Nephron progenitor cell (in vitro differentiated cells): ENCODE measurements around the gene SDF2.
"Not testable (repeated sequence)": the region's sequence is repeated elsewhere in the genome, so short reads cannot be mapped to it uniquely, and the experiment has no call there.

ENCODE experiments used
- DNase-seq: peaks from one replicate; pipeline ENCODE4 v3.0.0; 2021
- H3K27ac Mint-ChIP-seq: 2 replicates; pipeline ENCODE4 v1.8.0; 2021; ENCODE audit warnings: mild to moderate bottlenecking, moderate library complexity, mixed read lengths
- H3K27me3 Mint-ChIP-seq: 2 replicates; pipeline ENCODE4 v1.8.0; 2021; ENCODE audit warnings: mild to moderate bottlenecking, low read depth, mixed read lengths; ENCODE audit not compliant: poor library complexity
- H3K36me3 Mint-ChIP-seq: 2 replicates; pipeline ENCODE4 v1.8.0; 2021; ENCODE audit warnings: low read depth, mixed read lengths
- H3K4me1 Mint-ChIP-seq: 2 replicates; pipeline ENCODE4 v1.8.0; 2021; ENCODE audit warnings: mixed read lengths
- H3K4me3 Mint-ChIP-seq: 2 replicates; pipeline ENCODE4 v1.8.0; 2021; ENCODE audit warnings: mild to moderate bottlenecking, moderate library complexity, mixed read lengths
- H3K9me3 Mint-ChIP-seq: 2 replicates; pipeline ENCODE4 v1.8.0; 2021; ENCODE audit warnings: mild to moderate bottlenecking, moderate library complexity, mixed read lengths
- CTCF ChIP-seq: fragments of 200-600 bp; sonication (generic); IDR thresholded peaks from 2 replicates; pipeline ENCODE4 v1.5.0; 2021; ENCODE audit warnings: antibody characterized with exemption

SDF2 gene

GRCh38 chr17:28610376-28610775 is 51.3 kb downstream of the SDF2 start:
- Mint-ChIP-seq H3K9me3 (no peaks in the 10 kb centered on the region), H3K4me3 (no peak overlapping the region), H3K36me3 (peaks cover 53% of the 10 kb centered on the region), H3K27ac (peak overlapping the region; percentile 75), H3K4me1 (no peaks in the 10 kb centered on the region), H3K27me3 (no peaks in the 10 kb centered on the region)
- no peak for TF ChIP-seq CTCF
- no peak for DNase-seq

- H3K27me3 Mint-ChIP-seq, DNase-seq, H3K27ac Mint-ChIP-seq, H3K4me1 Mint-ChIP-seq, H3K4me3 Mint-ChIP-seq, H3K9me3 Mint-ChIP-seq: not testable (repeated sequence)
- peaks cover 44% of the 10 kb centered on the region for H3K36me3 Mint-ChIP-seq
Observed at GRCh38 chr17:28604031-28604430, 57.7 kb downstream of the SDF2 start.

GRCh38 chr17:28599311-28600184 is 62.2 kb downstream of the SDF2 start:
- DNase-seq: no peak
- no peak for TF ChIP-seq CTCF
- Mint-ChIP-seq H3K4me1 (peaks cover 26% of the 10 kb centered on the region), H3K27ac (peak overlapping the region; percentile 60), H3K4me3 (peak overlapping the region; percentile 96), H3K9me3 (no peaks in the 10 kb centered on the region), H3K27me3 (no peaks in the 10 kb centered on the region), H3K36me3 (peaks cover 35% of the 10 kb centered on the region)

- TF ChIP-seq CTCF: no peak
- peak; percentile 93 for DNase-seq
- H3K36me3 Mint-ChIP-seq: peaks cover 35% of the 10 kb centered on the region
- no peaks in the 10 kb centered on the region for H3K27me3 Mint-ChIP-seq
- H3K4me1 Mint-ChIP-seq: peaks cover 26% of the 10 kb centered on the region
- H3K4me3 Mint-ChIP-seq: peak within 1 kb of the TSS; percentile 96
- H3K27ac Mint-ChIP-seq: peak within 1 kb of the TSS; percentile 98
- no peaks in the 10 kb centered on the region for H3K9me3 Mint-ChIP-seq
Observed at GRCh38 chr17:28598799-28599310, 62.9 kb downstream of the SDF2 start, which contains the start of gene SPAG5. Gene SPAG5, minus strand, starts transcription at chr17:28599025. Its CDS starts 79 bp downstream, at chr17:28598946.

GRCh38 chr17:28598389-28598788 is 63.3 kb downstream of the SDF2 start:
- DNase-seq: no peak
- peaks cover 26% of the 10 kb centered on the region for H3K4me1 Mint-ChIP-seq

More at GRCh38 chr17:28598389-28598788, 63.3 kb downstream of the SDF2 start:
- Mint-ChIP-seq H3K36me3 (peaks cover 35% of the 10 kb centered on the region), H3K4me3 (peak overlapping the region; percentile 96), H3K27ac (peak overlapping the region; percentile 98), H3K27me3 (no peaks in the 10 kb centered on the region), H3K9me3 (no peaks in the 10 kb centered on the region)
- TF ChIP-seq CTCF: no peak
